ENCODE results near the gene SPDYE2.
"Not testable (repeated sequence)": the region's sequence is repeated elsewhere in the genome, so short reads cannot be mapped to it uniquely, and the experiment has no call there.

SPDYE2 gene

DNA sequence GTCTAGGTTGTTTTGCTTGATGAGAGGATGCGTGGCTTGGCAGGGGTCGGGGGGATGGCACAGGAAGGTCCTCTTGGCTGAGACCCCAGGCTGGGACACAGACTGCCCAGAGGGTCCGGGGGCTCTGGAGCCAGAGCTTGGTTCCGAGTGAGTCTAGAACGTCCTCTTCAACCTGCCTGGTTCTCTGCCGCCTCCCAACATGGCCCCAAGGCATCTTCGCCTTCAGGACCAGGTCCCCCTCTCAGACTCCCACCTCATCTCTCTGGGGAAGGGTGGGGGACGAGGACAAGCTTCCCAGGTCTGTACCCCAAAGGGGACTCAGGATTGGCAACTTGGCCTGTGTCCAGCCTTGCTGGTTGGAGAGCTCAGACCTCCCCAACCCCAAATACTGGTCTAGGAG lies 8.9 kb upstream of the SPDYE2 start:
- not testable (repeated sequence) for DNase-seq

DNA sequence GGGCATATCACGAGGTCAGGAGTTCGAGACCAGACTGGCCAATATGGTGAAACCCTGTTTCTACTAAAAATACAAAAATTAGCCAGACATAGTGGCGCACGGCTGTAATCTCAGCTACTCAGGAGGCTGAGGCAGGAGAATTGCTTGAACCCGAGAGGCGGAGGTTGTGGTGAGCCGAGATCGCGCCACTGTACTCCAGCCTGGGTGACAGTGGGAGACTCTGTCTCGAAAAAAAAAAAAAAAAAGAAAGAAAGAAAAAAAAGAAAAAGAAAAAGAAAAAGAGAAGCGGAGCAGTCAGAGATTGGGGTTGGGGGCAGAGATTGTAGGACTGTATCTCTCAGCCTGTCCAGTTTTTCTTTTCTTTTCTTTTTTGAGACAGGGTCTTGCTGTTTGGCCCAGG lies 8.3 kb upstream of the SPDYE2 start:
- not testable (repeated sequence) for DNase-seq

DNA sequence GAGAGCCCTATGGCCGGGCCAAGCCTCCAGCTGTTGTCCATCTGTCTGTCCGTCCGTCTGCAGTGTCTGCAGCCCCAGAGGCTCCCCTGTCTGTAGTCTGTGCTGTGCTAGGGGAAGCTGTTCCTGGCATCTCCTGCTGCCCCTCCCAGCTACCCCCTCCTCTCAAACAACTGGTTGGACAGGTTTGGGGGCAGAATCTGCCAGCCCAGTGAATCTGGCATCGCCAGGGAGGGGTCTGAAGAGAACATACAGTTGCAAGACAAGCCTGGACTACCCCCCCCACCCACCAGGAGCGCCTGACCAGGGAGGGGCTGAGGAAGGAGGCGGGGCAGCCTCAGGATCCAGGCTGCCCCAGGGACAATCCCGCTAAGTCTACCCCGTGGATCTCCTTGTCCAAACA lies 7.4 kb upstream of the SPDYE2 start, which contains the start of gene UPK3BL2:
Gene UPK3BL2, minus strand, starts transcription at position 101 of the 400 bp plus-strand sequence. Its CDS starts 60 bp downstream, at position 41.
- DNase-seq, result not testable (repeated sequence)

DNA sequence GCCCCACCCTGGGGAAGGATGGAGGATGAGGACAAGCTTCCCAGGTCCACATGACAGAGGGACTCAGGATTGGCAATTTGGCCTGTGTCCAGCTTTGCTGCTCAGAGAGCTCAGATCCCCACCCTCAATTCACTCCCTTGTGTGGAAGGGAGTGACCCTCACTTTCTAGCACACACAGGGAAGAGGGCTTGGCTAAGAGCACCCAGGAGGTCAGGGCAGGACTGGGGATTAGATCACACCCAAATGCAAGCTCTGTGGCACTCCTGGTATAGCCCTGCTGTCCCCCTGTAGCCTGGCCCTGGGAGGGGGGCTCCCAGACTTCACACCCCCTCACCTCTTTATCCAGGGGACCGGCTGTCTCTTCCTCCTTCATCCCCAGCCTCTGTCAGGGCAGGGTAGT lies 6.7 kb upstream of the SPDYE2 start:
- not testable (repeated sequence) for DNase-seq

DNA sequence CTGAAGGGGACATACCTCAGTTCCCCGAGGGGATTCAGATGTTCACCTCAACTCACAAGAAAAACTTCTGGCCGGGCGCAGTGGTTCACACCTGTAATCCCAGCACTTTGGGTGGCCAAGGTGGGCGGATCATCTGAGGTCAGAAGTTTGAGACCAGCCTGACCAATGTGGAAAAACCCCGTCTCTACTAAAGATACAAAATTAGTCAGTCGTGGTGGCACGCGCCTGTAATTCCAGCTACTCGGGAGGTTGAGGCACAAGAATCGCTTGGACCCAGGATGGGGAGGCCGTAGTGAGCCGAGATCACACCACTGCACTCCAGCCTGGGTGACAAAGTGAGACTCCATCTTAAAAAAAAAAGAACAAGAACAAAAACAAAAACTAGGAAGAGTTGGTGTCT lies 5.7 kb upstream of the SPDYE2 start:
- DNase-seq, result not testable (repeated sequence)

DNA sequence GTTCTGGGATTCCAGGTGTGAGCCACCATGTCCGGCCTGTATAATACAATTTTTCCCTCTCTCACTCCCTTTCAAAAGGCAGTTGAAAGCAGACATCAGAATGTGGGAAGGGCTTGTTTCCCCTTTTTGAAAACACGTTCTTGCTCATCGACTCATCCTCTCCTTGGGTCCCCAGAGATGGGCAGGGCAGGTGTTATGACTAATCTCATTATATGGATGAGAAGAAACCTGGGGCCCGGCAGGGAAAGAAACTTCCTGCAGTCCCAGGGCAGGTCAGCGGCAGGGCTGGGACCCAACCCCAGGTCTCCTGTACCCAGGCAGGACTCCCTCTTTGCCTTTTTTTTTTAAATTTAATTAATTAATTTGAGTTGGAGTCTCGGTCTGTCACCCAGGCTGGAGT lies 4.7 kb upstream of the SPDYE2 start:
- not testable (repeated sequence) for DNase-seq

DNA sequence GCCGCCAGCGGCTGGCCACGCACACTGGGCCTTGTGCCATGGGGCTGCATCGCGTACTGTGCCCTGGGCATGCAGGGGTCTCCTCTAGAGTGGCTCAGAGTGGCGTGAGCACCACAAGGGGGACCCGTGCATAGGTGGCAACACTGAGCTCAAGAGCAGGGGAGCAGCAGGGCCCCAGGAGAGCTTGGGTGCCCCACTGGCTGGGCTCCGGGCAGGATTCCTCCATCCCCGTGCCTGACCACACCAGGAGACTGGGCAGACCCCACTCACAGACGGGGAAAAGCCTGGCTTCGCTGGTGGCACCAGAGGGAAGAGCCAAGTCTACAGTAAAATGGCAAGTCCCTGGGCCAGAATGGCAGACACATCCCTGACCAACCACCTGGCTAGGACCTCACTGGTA lies 17.6 kb downstream of the SPDYE2 start:
- DNase-seq, result not testable (repeated sequence)

DNA sequence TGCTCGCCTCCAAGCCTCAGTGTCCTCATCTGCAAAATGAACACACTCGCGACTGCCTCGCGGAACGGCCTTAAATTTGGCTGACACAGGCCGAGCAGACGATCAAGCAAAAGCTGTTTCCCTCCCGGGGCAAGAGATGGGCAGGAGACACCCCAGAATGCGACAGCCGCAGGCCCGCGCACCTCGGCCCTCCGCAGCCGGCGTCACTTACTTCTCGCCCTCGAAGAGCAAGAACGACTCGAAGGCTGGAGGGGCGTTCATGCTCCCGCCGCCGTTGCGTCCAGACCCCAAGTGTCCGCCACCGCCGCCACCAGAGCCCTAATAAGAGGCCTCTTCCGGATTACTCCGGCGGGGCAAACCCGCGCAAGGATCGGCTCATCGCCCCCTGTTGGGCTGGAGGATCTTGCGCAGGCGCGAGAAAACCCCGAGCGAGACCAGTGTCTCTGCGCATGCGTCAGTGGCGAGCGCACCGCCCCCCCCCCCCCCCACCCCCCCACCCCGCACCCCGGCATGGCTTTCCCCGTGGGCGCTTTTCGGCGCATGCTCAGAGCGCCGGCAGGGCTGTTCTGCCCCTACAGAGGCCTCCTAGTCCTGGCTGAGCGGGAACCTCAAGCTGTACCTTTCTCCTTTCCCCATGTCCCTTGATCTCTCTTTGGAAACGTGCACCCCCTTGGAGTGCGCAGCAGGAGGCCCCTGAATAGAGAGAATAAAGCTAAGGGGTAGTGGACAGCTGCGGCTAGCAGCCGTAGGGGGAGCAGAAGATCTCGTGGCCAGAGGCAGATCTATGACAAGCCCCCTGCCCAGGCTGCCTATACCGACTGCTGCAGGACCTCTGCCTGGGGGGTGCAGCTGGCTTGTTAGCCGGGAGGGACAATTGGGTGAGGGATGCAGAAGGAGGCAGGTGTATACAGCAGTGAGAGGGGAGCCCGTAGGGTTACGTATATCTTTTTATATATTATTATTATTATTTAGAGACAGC lies 21.5 kb downstream of the SPDYE2 start, which contains the start of gene POLR2J3:
Gene POLR2J3, minus strand, starts transcription at position 323 of the 979 bp plus-strand sequence. Its CDS starts 62 bp downstream, at position 261.
- DNase-seq, result not testable (repeated sequence)

DNA sequence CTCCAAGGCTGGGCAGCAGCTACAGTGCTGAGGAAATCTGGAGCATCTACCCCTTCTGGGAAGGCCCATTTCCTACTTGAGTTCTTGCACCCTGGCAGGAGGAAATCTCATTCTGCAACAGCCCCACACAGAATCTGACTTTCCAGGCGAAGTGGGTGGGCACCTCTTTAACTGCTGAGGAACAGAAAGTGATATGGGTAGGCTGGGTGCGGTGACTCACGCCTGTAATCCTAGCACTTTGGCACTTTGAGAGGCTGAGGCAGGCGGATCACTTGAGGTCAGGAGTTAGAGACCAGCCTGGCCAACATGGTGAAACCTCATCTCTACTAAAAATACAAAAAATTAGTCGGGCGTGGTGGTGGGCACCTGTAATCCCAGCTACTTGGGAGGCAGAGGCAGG lies 23.6 kb downstream of the SPDYE2 start:
- DNase-seq, result not testable (repeated sequence)

DNA sequence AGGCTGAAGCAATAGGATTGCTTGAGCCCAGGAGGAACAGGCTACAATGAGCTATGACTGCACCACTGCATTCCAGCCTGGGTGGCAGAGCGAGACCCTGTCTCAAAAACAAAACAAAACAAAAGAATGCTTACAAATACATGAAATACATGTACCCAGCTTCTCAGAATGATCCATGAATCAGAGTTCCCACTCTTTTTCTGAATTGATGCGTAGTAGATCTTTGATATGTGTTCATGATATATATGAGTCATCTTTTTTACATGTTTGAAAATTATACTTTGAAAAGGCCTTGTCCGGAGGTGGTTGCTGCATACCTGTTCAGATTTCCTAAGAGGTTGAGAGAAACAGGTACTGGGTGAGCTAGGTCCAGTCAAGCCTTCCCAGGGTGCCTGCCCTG lies 25.3 kb downstream of the SPDYE2 start:
- DNase-seq, result not testable (repeated sequence)

DNA sequence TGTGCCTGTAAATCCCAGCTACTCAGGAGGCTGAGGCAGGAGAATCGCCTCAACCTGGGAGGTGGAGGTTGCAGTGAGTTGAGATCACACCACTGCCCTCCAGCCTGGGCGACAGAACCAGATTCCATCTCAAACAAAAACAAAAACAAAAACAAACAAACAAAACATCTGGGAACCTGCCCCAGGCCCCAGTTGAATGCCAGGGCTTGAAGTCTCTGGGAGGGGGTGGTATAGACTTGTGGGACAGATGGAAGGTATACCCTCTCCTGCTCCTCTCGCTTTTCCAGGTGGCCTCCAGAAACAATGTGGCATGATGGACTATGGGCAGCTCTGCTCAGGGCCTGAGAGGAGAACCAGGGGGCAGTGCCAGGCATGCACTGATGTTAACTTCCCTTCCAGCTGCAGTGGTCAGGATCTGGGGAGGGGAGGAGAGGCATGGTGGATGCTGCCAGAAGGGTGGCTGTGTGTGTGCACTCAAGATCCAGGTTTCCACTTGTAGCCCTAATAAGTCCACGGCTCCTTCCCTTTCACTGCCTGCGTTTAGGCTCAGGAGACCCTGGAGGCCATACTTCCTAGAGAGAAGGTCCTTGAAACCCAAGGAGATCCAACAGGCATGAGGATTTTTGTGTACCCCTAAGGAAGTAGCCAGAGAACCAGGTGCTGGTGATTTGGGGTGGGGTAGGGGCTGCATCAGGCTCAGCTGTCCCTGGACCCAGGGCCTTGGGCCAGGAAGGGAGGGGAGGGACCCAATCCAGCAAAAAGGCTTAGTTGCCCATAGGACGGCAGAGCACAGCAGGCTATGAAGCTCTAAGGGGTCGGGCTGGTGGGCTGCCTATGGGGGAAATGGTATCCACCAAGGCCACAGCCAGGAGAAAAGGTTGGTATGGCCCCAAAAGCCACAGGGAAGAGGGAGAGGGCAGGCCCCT lies 26.6 kb downstream of the SPDYE2 start:
- DNase-seq, result not testable (repeated sequence)

DNA sequence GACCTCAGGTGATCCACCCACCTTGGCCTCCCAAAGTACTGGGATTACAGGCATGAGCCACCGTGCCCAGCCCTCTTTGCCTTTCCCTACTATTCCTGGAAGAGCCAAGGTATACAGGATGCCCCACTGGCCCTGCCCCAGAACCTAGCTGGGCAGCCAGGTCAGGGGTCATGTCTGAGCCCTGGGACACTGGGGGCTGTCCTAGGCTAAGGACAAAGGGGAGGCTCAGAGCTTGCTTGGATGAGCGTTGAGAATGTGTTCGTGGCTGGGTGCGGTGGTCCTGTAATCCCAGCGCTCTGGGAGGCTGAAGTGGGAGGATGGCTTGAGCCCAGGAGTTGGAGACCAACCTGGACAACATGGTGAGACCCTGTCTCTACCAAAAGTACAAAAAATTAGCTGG lies 27.5 kb downstream of the SPDYE2 start:
- DNase-seq, result not testable (repeated sequence)

DNA sequence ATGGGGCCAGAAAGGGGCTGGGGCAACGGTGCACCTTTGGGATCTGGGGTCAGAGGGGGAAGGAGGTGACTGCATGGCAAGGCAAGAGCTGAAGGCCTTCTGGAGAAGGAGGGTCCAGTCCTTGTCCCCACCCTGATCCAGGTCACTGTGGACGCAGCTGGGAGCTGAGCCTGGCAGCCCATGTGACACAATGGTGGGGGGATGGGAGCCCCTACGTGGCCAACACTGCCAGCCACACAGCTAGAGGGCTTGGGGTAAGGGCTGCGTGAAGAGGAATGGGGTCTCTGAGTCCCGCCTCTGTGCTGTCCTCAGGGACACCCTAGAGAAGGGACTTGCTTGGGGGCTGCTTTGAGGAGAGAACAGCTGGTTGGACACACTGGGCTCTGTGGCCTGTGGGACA lies 30.7 kb downstream of the SPDYE2 start:
- DNase-seq, result not testable (repeated sequence)

DNA sequence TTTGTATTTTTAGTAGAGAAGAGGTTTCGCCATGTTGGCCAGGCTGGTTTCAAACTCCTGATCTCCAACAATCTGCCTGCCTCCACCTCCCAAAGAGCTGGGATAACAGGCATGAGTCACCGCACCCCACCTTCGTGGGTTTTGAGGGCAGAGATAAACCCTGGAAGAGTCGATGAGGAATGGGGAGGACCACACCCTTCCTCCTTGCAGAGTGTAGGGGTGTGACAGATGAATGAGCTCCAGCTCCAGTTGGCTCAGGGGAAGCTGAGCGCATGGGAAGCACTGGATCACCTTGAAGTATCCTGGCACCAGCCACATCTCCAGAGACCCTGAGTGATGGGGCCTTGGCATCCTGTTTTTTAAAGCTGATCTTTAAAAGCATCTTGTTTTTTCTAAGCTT lies 32.5 kb downstream of the SPDYE2 start:
- DNase-seq, result not testable (repeated sequence)

DNA sequence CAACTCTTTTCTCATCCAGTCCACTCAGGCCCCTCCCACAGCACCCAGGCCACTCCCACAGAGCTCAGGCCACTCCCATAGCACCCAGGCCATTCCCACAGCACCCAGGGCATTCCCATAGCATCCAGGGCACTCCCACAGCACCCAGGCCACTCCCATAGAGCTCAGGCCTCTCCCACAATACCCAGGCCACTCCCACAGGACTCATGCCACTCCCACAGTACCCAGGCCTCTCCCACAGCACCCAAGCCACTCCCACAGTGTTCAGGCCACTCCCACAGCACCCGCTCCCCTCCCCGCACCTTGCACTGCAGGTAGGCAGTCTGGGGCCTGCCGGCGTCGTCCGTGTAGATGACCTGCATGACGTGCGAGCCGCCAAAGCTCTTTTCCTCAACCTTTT lies 38.8 kb downstream of the SPDYE2 start:
- not testable (repeated sequence) for DNase-seq

DNA sequence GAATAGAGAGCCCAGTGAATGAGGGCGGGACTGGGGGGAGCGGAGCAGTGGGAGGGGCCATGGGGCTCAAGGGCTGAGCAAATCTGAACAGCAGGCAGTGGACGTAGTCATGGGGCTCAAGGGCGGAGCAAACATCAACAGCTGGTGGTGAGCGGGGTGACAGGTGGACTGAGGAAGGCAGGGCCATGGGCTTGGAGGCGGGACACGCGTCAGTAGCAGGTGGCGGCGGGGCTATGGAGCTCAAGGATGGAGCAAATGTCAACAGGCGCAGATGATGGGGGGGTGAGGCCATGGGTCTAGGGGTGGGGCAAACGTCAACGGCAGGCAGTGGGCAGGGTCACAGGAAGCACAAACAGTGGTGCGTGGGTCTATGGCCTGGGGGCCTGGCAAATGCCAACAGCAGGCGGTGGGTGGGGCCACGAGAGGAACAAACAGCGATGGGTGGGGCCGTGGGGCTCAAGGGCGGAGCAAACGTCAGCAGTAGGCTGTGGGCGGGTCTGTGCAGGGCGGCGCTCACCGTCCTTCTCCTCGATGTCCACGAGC lies 41.5 kb downstream of the SPDYE2 start:
- DNase-seq, result not testable (repeated sequence)

DNA sequence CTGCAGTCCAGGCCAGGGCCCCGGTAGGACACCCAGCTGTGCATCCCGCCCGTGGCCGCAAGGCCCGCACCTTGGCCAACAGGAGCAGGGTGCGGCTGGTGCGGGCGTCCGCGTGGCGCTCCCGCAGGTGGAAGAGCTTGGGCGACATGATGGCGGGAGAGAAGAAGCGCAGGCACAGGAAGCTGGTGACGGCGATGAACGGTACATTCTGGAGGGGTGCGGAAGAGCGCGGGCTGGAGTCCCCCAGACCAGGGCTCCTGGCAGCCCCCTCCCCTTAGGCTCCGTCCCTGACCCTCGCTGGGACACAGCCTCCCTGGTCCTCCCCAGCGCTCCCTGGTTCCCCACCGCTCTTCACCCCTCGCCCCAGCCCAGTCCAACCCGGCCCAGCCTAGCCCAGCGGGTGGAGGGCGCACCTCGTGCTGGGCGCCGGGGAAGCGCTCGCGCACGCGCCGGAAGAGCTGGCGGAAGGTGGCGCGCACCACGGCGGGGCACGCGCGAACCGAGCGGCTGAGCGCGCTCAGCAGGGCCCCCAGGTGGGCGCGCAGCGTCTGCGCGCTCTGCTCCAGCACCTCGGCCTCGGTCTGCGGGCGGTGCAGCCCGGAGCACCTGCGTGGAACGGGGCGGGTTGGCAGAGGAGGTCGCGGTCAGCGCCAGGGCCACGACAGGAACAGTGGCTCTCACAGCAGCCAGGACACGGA lies 42.8 kb downstream of the SPDYE2 start:
- DNase-seq, result not testable (repeated sequence)

DNA sequence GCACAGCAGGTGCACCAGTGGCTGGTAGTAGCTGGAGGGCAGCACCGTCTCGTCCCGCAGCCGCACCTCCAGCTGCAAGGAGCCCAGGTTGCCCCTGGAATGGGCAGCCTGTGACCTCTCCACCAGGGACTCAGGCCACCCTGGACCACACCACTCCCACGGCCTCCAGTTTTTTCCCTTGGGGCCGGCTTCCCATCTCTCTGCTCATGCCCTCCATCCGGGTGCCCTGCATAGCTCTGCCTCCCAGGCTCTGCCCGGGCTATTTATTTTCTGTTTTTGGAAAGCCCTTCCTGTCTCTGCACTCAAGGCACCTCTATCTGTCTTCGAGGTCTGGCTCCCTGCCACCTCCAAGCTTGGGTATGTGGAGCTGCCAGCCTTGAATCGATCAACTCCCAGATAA lies 45.0 kb downstream of the SPDYE2 start:
- DNase-seq, result not testable (repeated sequence)

DNA sequence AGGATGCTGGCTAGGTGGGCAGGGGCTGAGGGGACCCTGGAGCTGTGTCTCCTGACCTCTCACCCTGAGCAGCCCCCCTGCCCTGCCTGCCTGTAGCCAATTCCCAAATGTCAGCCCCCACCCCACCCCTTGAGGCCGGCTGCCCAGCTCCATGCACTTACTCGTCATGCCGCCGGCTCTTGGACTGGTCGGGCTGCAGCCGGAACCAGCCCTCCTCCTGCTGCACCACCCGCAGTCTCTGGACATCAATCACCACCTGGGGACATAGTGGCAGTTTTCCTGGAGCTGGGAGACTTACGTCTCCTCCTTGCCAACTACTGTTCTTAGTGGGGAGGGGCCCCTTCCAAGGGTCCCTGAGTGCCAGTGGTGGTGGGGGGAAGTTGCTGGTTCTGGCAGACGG lies 48.7 kb downstream of the SPDYE2 start:
- not testable (repeated sequence) for DNase-seq

DNA sequence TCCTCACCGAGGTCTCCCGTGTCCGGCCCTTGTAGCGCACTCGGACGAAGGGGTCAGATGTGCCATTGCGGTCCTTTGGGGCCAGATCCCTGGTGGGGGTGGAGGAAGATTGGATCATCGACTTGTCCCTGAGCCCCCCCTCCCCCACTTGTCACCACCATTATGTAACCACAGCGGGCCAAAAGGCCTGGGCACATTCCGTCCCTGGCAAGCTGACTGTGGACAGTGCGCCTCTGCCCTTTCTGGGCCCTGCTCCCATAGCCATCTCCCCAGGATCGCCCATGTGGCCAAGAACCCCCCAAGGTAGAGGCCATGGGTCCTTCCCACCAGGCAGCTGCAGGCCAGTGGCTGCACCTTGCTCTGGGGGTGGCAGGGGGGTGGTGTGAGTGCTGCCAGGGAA lies 51.3 kb downstream of the SPDYE2 start:
- not testable (repeated sequence) for DNase-seq

DNA sequence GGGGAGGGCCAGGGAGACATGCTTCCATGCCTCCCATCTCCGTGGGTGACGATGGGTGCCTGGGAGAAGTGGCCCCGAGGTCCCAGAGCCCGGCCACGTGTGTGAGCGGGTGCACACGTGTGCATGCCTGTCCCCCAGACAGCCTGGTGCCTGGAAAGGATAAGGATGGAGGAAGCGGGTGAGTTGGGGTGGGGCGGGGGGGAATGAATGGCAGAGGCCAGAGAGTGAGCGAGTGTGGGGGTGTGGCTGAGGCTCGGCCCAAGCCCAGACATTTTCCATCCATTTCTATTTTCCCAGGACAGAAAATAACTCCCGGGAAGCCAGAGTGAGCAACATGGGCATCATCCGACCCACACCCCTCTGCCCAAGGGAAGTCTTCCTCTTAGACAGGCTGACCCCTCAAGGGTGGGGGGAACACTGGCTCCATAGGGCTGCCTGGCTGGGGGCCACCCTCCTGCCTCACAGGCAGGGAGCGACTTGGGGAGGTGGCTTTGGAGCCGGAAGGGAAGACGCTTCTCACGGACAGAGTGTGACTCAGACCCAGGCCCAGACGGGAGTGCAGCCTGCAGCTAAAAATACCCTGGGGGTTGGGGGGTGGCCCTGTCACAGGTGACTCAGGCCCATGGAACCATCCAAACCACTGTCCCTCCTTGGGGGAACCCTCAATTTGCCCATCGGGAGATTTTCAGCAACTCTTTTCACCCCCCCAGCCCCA lies 53.6 kb downstream of the SPDYE2 start:
- not testable (repeated sequence) for DNase-seq
